Astrocyte of the cerebellum (primary cell): Measurements from ENCODE around the gene MGME1.

Experiments
- DNase-seq: peaks from one replicate; pipeline ENCODE4 v3.0.0-alpha.2; 2011; ENCODE audit warnings: low read depth
- H3K4me3 ChIP-seq: 2 replicates; pipeline ENCODE4 v1.5.1; 2011; ENCODE audit warnings: mild to moderate bottlenecking, low read depth, low read length, moderate library complexity
- in situ Hi-C: cut with HindIII; loops from 2 replicates; pipeline ENCODE4 v1.10.0; 2017; ENCODE audit warnings: low sequenced_read_pairs
- TF ChIP-seq, protein P1 (sequence below): IDR thresholded peaks from 2 replicates; pipeline ENCODE4 v1.5.1; 2012; ENCODE audit warnings: low read length, low read depth, moderate library complexity, mild to moderate bottlenecking; ENCODE audit errors: missing control alignments

The MGME1 gene

DNA sequence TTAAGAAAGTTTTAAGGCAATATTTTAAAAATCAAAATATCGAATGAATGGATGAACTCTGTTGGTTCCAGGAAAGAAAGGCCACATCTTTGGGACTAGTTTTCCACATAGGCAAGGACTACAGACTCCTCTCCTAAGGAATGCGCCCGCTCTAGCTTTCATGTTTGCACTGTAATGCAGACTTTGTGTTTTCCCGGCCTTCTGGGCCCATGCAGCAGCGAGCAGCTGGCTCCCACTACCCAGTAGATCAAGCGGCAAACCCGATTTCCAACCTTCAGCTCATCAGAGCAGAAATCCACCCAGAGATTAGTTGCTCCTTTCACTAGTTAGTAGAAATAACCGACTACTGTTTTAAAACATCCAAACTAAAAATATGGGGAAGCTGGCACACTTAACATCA is 61.2 kb downstream of the MGME1 start:
- DNase-seq: no peak
- TF ChIP-seq, protein P1, sequence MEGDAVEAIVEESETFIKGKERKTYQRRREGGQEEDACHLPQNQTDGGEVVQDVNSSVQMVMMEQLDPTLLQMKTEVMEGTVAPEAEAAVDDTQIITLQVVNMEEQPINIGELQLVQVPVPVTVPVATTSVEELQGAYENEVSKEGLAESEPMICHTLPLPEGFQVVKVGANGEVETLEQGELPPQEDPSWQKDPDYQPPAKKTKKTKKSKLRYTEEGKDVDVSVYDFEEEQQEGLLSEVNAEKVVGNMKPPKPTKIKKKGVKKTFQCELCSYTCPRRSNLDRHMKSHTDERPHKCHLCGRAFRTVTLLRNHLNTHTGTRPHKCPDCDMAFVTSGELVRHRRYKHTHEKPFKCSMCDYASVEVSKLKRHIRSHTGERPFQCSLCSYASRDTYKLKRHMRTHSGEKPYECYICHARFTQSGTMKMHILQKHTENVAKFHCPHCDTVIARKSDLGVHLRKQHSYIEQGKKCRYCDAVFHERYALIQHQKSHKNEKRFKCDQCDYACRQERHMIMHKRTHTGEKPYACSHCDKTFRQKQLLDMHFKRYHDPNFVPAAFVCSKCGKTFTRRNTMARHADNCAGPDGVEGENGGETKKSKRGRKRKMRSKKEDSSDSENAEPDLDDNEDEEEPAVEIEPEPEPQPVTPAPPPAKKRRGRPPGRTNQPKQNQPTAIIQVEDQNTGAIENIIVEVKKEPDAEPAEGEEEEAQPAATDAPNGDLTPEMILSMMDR: no peak
- in situ Hi-C loops: no loop called here
- no peak overlapping the region for H3K4me3 ChIP-seq

DNA sequence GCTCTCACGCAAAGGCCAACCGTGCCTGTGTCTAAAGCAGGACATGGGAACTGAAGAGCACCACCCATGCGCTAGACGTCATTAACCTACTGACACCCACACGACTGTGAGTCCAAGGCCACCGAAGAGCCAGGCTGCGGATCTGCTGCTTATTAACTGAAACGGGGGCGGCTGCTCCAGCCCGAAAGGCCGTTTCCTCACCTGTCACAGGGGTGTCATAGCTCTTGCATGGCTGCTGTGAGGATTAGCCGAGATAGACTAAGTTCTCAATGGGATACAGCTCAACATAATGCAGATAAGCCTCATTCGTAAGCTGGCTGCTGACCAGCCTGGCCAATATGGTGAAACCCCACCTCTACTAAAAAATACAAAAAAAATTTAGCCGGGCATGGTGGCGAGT is 62.2 kb downstream of the MGME1 start:
- H3K4me3 ChIP-seq: no peak overlapping the region
- TF ChIP-seq, protein P1: no peak
- DNase-seq: no peak
- in situ Hi-C loops: no loop called here

DNA sequence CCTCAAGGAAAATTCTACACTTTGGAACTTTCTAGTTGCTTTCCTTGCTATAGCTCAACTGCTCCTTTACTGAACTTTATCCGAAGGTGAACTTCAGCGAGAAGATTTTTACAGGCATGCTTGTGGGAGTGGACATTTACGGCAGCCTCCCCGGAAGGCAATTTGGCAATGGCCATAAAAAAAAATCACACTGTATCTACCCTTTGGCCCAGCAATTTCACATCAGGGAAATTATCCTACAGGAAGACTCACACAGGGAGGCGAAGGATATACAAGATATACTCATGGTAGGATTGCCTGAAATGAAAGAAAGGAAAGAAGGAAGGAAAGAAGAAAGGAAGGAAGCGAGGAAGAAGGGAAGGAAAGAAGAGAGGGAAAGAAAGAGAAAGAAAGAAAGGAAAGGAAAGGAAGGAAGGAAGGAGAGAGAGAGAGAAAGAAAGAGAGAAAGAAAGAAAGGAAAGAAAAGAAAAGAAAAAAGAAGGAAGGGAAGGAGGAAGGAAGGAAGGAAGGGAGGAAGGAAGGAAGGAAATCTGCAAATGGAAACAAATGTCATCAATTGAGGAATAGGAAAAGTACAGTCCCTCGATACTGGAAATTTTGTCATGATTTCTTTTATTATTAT is 63.2 kb downstream of the MGME1 start:
- no peak for DNase-seq
- in situ Hi-C loops: no loop called here
- H3K4me3 ChIP-seq: no peak overlapping the region
- TF ChIP-seq, protein P1: no peak

DNA sequence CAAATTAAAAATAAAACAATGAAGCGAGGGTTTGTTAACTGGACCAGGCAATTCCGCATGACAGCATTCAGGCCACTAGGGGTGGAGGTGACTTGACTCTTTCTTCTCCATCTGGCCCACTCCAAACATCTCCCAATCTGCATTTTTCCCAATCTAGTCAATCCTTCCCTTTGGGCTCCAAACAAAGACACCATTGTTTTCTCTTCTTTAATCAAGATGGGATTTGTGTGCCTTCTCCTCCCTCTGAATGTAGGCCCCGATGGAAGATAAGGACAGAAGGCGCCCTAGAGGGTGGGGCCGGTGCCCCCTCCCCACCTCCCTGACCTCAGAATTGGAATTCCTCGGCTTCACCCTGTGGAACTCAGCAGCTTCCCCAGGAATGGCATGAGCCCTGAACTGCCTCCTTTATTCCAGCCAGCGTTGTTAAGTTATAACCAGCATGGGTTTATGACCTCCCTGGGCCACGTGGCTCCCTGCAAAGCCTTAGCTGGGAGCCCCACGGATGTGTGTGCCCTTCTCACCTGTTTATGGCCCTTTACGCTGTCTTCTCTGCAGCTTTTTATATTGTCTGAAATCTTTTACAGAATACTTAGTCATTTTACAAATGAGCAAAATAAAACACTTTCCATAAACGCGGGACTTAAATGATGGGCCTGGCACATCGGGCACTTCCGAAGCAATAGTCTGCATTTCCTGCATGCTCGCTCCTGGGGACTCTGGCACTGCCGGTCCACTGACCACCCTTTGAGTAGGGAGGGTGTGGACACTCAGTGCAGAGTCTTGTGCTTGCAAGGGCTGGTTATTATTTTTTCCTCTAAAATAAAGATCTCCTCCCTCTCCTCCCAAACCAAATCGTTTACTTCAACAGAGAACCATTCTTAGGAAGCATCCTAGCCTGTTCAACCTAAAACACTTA is 64.4 kb downstream of the MGME1 start:
- in situ Hi-C loops: no loop called here
- no peak overlapping the region for H3K4me3 ChIP-seq
- DNase-seq: no peak
- TF ChIP-seq, protein P1: no peak

- TF ChIP-seq, protein P1: no peak
- no peak for DNase-seq
- in situ Hi-C loops: no loop called here
- no peak overlapping the region for H3K4me3 ChIP-seq
Measured at GRCh38 chr20:18034039-18034438, 65.2 kb downstream of the MGME1 start.

- H3K4me3 ChIP-seq: no peak overlapping the region
- DNase-seq: no peak
- in situ Hi-C loops: no loop called here
- TF ChIP-seq, protein P1: no peak
Measured at GRCh38 chr20:18039063-18039462, 70.2 kb downstream of the MGME1 start.
